Mammary microvascular endothelial cell (primary cell): Measurements from ENCODE around the gene IRF4. TPM values are rescaled to one million over a fixed set of nuclear protein-coding genes. Genes with fewer than 3 reads are reported as not detected.

ENCODE experiments used
- total RNA-seq: library from RNA; depleted of rRNA; stranded (reverse); fragments of >200 nt; gene quantifications from 2 replicates; pipeline ENCODE4 v1.2.3, GENCODE V29; 2015

IRF4 gene
- not detected in 2 replicates for total RNA-seq

GRCh38 chr6:391559-392440 lies at the start of gene IRF4:
TSS of gene IRF4 (plus strand) at chr6:391752. CDS start at chr6:393153, 1,401 bp downstream.

Other genes starting within 250 kb of the IRF4 start
- gene DUSP22, start 99.3 kb upstream of the IRF4 start, total RNA-seq = 23.6 and 29.6 TPM in 2 replicates